Lower leg skin (tissue), 4 donors: ENCODE measurements around the gene OR8U1. TPM values are rescaled to one million over a fixed set of nuclear protein-coding genes. Genes with fewer than 3 reads are reported as not detected.

Experiments used
- DNase-seq, 2 donors: peaks; one replicate each; pipeline ENCODE4 v3.0.0-alpha.2; 2019; ENCODE audit warnings: low spot score in 2 of 2
- H3K4me3 ChIP-seq: fragments of 200-600 bp; sonication (generic); 2 replicates; pipeline ENCODE4 v1.5.1; 2017; ENCODE audit warnings: mild to moderate bottlenecking, low read depth; ENCODE audit not compliant: poor library complexity, severe bottlenecking
- CTCF ChIP-seq, 3 donors: fragments of 450-650 bp; IDR thresholded peaks; one replicate each; pipeline ENCODE4 v1.5.1; 2016; ENCODE audit warnings: antibody characterized with exemption in 3 of 3, mild to moderate bottlenecking in 3 of 3, moderate library complexity in 2 of 3
- POLR2A ChIP-seq, 2 donors: fragments of 450-650 bp; IDR thresholded peaks; one replicate each; pipeline ENCODE4 v1.6.1; 2016 to 2017; ENCODE audit warnings: antibody characterized with exemption in 2 of 2, mild to moderate bottlenecking in 1 of 2, moderate library complexity in 1 of 2
- WGBS, 2 donors: methylation state at CpG; one replicate each; pipeline ENCODE4 v1.1.5; 2018; 5-methylcytosine and 5-hydroxymethylcytosine counted together
- intact Hi-C: fragments of 100-400 bp; cut with DNase I; formaldehyde crosslinking; loops from one replicate; pipeline ENCODE4 v1.15.0; 2023; ENCODE audit warnings: low total_unique reads
- total RNA-seq, 4 donors: library from RNA; depleted of rRNA; stranded (reverse); fragments of >200 nt; gene quantifications; one replicate each; pipeline ENCODE4 v1.1.0, GENCODE V29; 2016

The OR8U1 gene
- total RNA-seq, 4 donors from 2014 or later = not detected

- TF ChIP-seq CTCF (IDR thresholded peaks at IDR 0.05) = no peak
- TF ChIP-seq POLR2A (IDR thresholded peaks at IDR 0.05) = no peak
- H3K4me3 ChIP-seq = no peak within 1 kb of the TSS
- WGBS, 2 donors = 83 to 85% methylated on average over 1 of the region's 1 CpG
- intact Hi-C loops = no loop called here
- DNase-seq = no peak
Observed at GRCh38 chr11:56412396-56412795, 37.0 kb downstream of the OR8U1 start, which contains the start of gene OR5AL1. OR5AL1 (plus strand) TSS chr11:56412696.

Other genes starting within 250 kb of the OR8U1 start
- gene OR8J3, start 235.4 kb upstream of the OR8U1 start, total RNA-seq = not detected
- gene OR8K5, start 215.3 kb upstream of the OR8U1 start, total RNA-seq = not detected
- gene OR5J2, start 199.0 kb upstream of the OR8U1 start, total RNA-seq = not detected
- not detected for gene OR5T2, start 141.4 kb upstream of the OR8U1 start, total RNA-seq
- gene OR5T3, start 123.4 kb upstream of the OR8U1 start, total RNA-seq = not detected
- not detected for gene OR5T1, start 101.5 kb upstream of the OR8U1 start, total RNA-seq
- gene OR8H1, start 83.4 kb upstream of the OR8U1 start, total RNA-seq = not detected
- not detected for gene OR8K3, start 60.5 kb upstream of the OR8U1 start, total RNA-seq
- not detected for gene OR8K1, start 29.6 kb upstream of the OR8U1 start, total RNA-seq
- gene OR8J1, start 21.3 kb upstream of the OR8U1 start, total RNA-seq = not detected
- gene OR5AL1, start 37.1 kb downstream of the OR8U1 start, total RNA-seq = not detected
- gene OR5M3, start 97.7 kb downstream of the OR8U1 start, total RNA-seq = not detected
- not detected for gene OR5M8, start 115.7 kb downstream of the OR8U1 start, total RNA-seq
- gene OR5M11, start 167.6 kb downstream of the OR8U1 start, total RNA-seq = under 1 TPM in 1 of 4 donors, not detected in 3; 0.38 TPM
- gene OR5M10, start 202.1 kb downstream of the OR8U1 start, total RNA-seq = not detected
- not detected for gene OR5M1, start 239.2 kb downstream of the OR8U1 start, total RNA-seq